ENCODE measurements around the gene GNRH2. TPM values are rescaled to one million over a fixed set of nuclear protein-coding genes. Genes with fewer than 3 reads are reported as not detected.

Gene GNRH2
- polyA plus RNA-seq, 4 donors = 0.15 to 0.83 TPM; not detected in 2

Other genes with a start within 250 kb of the GNRH2 start
- gene CPXM1, start 243.0 kb upstream of the GNRH2 start, polyA plus RNA-seq = 10 to 100 TPM in 1 of 4 donors, 1 to 10 TPM in 1, under 1 TPM in 1, not detected in 1; 0.54 to 13.9 (median 1.8) TPM
- not detected for gene C20orf141, start 228.6 kb upstream of the GNRH2 start, polyA plus RNA-seq
- gene TMEM239, start 227.3 kb upstream of the GNRH2 start, polyA plus RNA-seq = not detected
- 10 to 100 TPM; 19.9 to 63.3 (median 37.2) TPM for gene PCED1A, start 203.0 kb upstream of the GNRH2 start, polyA plus RNA-seq
- 10 to 100 TPM; 29.3 to 94.6 (median 51.6) TPM for gene VPS16, start 202.9 kb upstream of the GNRH2 start, polyA plus RNA-seq
- gene PTPRA, start 170.1 kb upstream of the GNRH2 start, polyA plus RNA-seq = 10 to 100 TPM in 2 of 4 donors, 1 to 10 TPM in 2; 7.4 to 48.1 (median 18.2) TPM
- gene MRPS26, start 2.4 kb downstream of the GNRH2 start, polyA plus RNA-seq = 10 to 100 TPM; 58.4 to 77.5 (median 66.9) TPM
- 10 to 100 TPM in 2 of 4 donors, 1 to 10 TPM in 2; 2.7 to 45.8 (median 20.9) TPM for gene OXT, start 28.0 kb downstream of the GNRH2 start, polyA plus RNA-seq
- gene AVP, start 41.1 kb downstream of the GNRH2 start, polyA plus RNA-seq = 1 to 10 TPM in 1 of 4 donors, under 1 TPM in 1, not detected in 2; 0.40 to 2.7 TPM
- gene FASTKD5, start 116.2 kb downstream of the GNRH2 start, polyA plus RNA-seq = 10 to 100 TPM; 11.3 to 16.1 (median 13.1) TPM
- gene UBOX5, start 116.2 kb downstream of the GNRH2 start, polyA plus RNA-seq = 1 to 10 TPM; 4.0 to 5.9 (median 4.4) TPM
- gene LZTS3, start 129.9 kb downstream of the GNRH2 start, polyA plus RNA-seq = 10 to 100 TPM in 2 of 4 donors, 1 to 10 TPM in 2; 7.3 to 19.9 (median 13.1) TPM
- gene DDRGK1, start 161.1 kb downstream of the GNRH2 start, polyA plus RNA-seq = 10 to 100 TPM; 37.1 to 96.9 (median 69.9) TPM
- 10 to 100 TPM; 60.3 to 97.0 (median 69.7) TPM for gene ITPA, start 165.9 kb downstream of the GNRH2 start, polyA plus RNA-seq
- gene SLC4A11, start 195.6 kb downstream of the GNRH2 start, polyA plus RNA-seq = under 1 TPM; 0.24 to 0.57 (median 0.36) TPM